SU-DHL-6 (cell line): Measurements from ENCODE around the gene IL10RA.

Source experiments
- H2AFZ ChIP-seq: fragments of 200-600 bp; sonication (generic); 2 replicates; pipeline ENCODE4 v1.6.1; 2014; ENCODE audit warnings: low read depth, mild to moderate bottlenecking, moderate library complexity, mixed read lengths, antibody characterized with exemption, low read length; ENCODE audit not compliant: severe bottlenecking
- H3F3A ChIP-seq: fragments of 200-600 bp; shearing (Covaris generic); 2 replicates; pipeline ENCODE4 v1.6.0; 2016; ENCODE audit warnings: antibody characterized with exemption, mild to moderate bottlenecking; ENCODE audit not compliant: insufficient read depth
- H3K27ac ChIP-seq: fragments of 200-600 bp; sonication (generic); 2 replicates; pipeline ENCODE4 v1.5.1; 2016; ENCODE audit warnings: low read depth, mild to moderate bottlenecking, low read length, moderate library complexity, mixed read lengths
- H3K27me3 ChIP-seq: fragments of 200-600 bp; sonication (generic), shearing (Covaris generic); 2 replicates; pipeline ENCODE4 v1.6.0; 2014; ENCODE audit warnings: mild to moderate bottlenecking, low read length
- H3K36me3 ChIP-seq: fragments of 200-600 bp; sonication (generic); 2 replicates; pipeline ENCODE4 v1.6.1; 2014; ENCODE audit warnings: mild to moderate bottlenecking, low read length, mixed read lengths
- H3K4me2 ChIP-seq: fragments of 300-600, 200-600 bp; shearing (Covaris generic), sonication (generic); 2 replicates; pipeline ENCODE4 v1.6.0; 2014; ENCODE audit warnings: low read length, low read depth, mild to moderate bottlenecking; ENCODE audit not compliant: poor library complexity, severe bottlenecking
- H3K4me3 ChIP-seq: fragments of 200-600 bp; sonication (generic); 2 replicates; pipeline ENCODE4 v1.5.1; 2014; ENCODE audit warnings: antibody characterized with exemption, low read length, mild to moderate bottlenecking, mixed read lengths; ENCODE audit not compliant: insufficient read depth, poor library complexity, severe bottlenecking
- H3K79me2 ChIP-seq: fragments of 200-600 bp; sonication (generic); 2 replicates; pipeline ENCODE4 v1.6.1; 2014; ENCODE audit warnings: mild to moderate bottlenecking, low read length, moderate library complexity; ENCODE audit not compliant: insufficient read depth
- H3K9ac ChIP-seq: fragments of 200-600 bp; sonication (generic); 2 replicates; pipeline ENCODE4 v1.7.0; 2014; ENCODE audit warnings: mild to moderate bottlenecking, low read length
- H3K9me2 ChIP-seq: fragments of 200-600 bp; sonication (generic); replicated peaks from 2 replicates; pipeline ENCODE4 v1.6.1; 2014; ENCODE audit warnings: low read length; ENCODE audit not compliant: insufficient read depth
- H3K9me3 ChIP-seq: fragments of 200-600 bp; sonication (generic); 2 replicates; pipeline ENCODE4 v1.6.1; 2014; ENCODE audit warnings: low read length, mixed read lengths; ENCODE audit not compliant: insufficient read depth
- H4K20me1 ChIP-seq: fragments of 200-600 bp; sonication (generic); 2 replicates; pipeline ENCODE4 v1.6.1; 2014; ENCODE audit warnings: low read depth, mild to moderate bottlenecking, antibody characterized with exemption, low read length, moderate library complexity, mixed read lengths
- CTCF ChIP-seq: fragments of 200-600 bp; sonication (generic); IDR thresholded peaks from one replicate; pipeline ENCODE4 v1.5.1; 2017; ENCODE audit warnings: antibody characterized with exemption, mild to moderate bottlenecking, low read length, moderate library complexity; ENCODE audit not compliant: insufficient read depth, poor library complexity, severe bottlenecking
- EZH2phosphoT487 ChIP-seq: fragments of 200-600 bp; sonication (generic), shearing (Covaris generic); conservative IDR thresholded peaks from 2 replicates; pipeline ENCODE4 v1.6.1; 2018; ENCODE audit warnings: mild to moderate bottlenecking, antibody characterized with exemption, low read length, moderate library complexity, mixed read lengths

The IL10RA gene

GRCh38 chr11:118046964-118047700 is 60.9 kb downstream of the IL10RA start:
- Histone ChIP-seq H3F3A (no peaks in the 10 kb centered on the region), H3K27me3 (no peaks in the 10 kb centered on the region), H3K36me3 (no peaks in the 10 kb centered on the region), H2AFZ (no peak overlapping the region), H3K79me2 (no peaks in the 10 kb centered on the region), H3K9me3 (no peaks in the 10 kb centered on the region), H3K27ac (no peak overlapping the region), H3K9me2 (no peaks in the 10 kb centered on the region), H3K4me3 (no peak overlapping the region), H3K4me2 (no peak overlapping the region), H3K9ac (no peak overlapping the region), H4K20me1 (no peaks in the 10 kb centered on the region)
- TF ChIP-seq CTCF (no peak), EZH2phosphoT487 (no peak)

- Histone ChIP-seq H3K9me2 (no peaks in the 10 kb centered on the region), H3K79me2 (no peaks in the 10 kb centered on the region), H3K4me2 (no peak overlapping the region), H4K20me1 (no peaks in the 10 kb centered on the region), H3K9me3 (no peaks in the 10 kb centered on the region), H3K9ac (no peak overlapping the region), H3F3A (no peaks in the 10 kb centered on the region), H3K4me3 (no peak overlapping the region), H2AFZ (no peak overlapping the region), H3K36me3 (no peaks in the 10 kb centered on the region), H3K27ac (no peak overlapping the region), H3K27me3 (no peaks in the 10 kb centered on the region)
- TF ChIP-seq CTCF (no peak), EZH2phosphoT487 (no peak)
These were observed 61.6 kb downstream of the IL10RA start for GRCh38 chr11:118047749-118048148.

DNA sequence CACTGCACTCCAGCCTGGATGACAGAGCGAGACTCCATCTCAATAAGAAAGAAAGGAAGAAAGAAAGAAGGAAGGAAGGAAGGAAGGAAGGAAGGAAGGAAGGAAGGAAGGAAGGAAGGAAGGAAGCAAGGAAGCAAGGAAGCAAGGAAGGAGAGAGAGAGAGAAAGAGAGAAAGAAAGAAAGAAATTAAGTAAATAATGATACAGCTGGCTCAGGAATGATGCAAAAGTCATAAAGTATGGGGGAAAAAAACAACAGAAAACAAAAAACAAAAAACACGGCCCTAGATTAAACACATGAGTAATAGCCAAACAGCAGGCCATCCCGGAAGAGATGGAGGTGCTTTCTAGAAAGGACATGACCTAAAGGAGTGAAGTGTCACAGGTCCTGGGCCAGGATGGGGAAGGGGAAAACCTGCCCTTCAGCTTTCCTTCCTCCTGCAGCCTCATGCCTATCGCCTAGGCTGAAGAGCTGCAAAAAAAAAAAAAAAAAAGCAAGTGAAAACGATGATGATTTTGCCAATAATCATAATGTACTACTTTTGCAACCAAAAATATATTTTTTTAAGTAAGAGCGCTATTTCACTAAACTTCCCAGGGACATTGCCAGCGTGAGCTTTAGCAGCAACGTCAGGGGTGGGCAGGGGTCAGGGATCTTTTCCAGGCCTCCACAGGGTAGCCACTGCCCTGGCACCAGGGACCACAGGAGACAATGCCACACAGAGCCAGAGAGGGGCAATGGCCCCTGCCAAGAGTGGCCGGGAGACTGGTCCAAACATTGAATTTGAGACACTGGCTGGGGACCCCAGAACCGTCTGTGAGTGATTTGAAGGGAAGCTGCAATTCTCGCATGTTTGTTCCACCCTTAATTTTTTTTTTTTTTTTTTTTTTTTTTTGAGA is 62.5 kb downstream of the IL10RA start:
- Histone ChIP-seq H3K4me3 (no peak overlapping the region), H3K4me2 (no peak overlapping the region), H3K9me3 (no peaks in the 10 kb centered on the region), H3F3A (no peaks in the 10 kb centered on the region), H4K20me1 (no peaks in the 10 kb centered on the region), H3K36me3 (no peaks in the 10 kb centered on the region), H3K79me2 (no peaks in the 10 kb centered on the region), H3K27me3 (no peaks in the 10 kb centered on the region), H2AFZ (no peak overlapping the region), H3K9me2 (no peaks in the 10 kb centered on the region), H3K27ac (no peak overlapping the region), H3K9ac (no peak overlapping the region)
- TF ChIP-seq CTCF, result no peak
- no peak for TF ChIP-seq EZH2phosphoT487
